ENCODE data around the gene BIN1. TPM values are rescaled to one million over a fixed set of nuclear protein-coding genes. Genes with fewer than 3 reads are reported as not detected.

BIN1 gene
- total RNA-seq, 1 experiment from 2014 or later: 76.5 TPM

DNA sequence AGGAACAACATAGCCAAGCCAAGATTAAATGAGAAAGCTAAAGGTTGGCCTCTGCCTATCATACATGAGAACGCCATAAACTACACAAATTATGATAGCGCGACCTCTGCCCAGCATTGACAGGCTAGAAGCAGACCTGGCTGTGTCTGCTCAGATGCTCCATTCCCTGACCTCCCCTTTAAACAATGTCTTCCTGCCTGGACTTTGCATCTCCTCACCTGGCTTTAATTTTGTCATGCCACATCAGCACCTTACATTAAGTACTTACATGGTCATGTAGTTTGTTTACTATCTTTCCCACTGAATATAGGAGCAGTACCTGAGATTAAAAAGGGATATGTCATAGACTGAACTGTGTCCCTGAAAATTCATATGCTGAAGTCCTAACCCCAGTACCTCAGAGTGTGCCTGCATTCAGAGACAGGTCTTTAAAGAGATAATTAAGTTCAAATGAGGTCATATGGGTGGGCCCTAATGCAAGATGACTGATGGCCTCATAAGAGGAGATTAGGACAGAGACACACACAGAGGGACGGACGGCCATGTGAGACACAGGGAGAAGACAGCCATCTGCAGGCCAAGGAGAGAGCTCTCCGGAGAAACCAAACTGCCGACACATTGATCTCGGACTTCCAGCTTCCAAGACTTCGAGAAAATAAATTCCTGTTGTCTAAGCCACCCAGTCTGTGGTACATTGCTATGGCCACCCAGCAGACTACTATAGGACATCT is 103.7 kb downstream of the BIN1 start:
- Histone ChIP-seq H3K27ac (no peak overlapping the region), H3K27me3 (replicated peaks) (no peaks in the 10 kb centered on the region), H3K4me3 (no peak overlapping the region), H3K9me3 (replicated peaks) (no peaks in the 10 kb centered on the region), H3K36me3 (no peaks in the 10 kb centered on the region), H3K4me1 (replicated peaks) (0 out of 2 replicates have a peak, but pooled peaks cover 3% of the 10 kb centered on the region)
- no peak for DNase-seq (ENCODE audit: low read depth in 1 of 2, low spot score in 2 of 2)

DNA sequence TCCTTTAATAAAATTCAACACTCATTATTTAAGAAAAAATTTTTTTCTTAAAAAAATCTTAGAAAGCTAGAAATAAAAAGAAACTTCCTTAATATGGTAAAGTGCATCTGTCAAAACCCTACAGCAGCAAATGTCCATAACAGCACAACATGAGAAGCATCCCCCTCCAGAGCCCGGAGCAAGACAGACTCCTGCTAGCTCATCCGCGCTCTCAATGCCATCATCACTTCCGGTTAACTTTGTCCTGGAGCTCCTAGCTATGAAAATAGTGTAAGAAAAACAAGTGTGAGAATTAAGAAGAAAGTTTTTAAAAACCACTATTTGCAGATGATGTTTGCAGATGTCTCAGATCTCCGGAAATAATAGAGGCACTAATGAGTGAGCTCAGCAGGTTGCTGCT is 105.2 kb downstream of the BIN1 start:
- H3K36me3 ChIP-seq: no peaks in the 10 kb centered on the region
- no peaks in the 10 kb centered on the region for H3K27me3 ChIP-seq (replicated peaks)

DNA sequence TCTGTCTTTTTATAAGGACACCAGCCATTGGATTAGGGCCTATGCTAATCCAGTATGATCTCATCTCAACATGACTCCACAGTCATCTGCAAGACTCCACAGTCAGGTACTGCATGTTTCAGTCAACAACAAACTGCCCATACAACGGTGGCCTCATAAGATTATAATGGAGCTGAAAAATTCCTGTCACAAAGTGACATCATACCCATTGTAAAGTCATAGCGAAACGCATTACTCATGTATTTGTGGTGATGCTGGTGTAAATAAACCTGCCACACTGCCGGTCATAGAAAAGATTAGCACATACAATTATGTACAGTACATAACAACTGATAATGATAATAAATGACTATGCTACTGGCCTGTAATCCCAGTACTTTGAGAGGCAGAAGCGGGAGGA is 106.0 kb downstream of the BIN1 start:
- H3K4me1 ChIP-seq (replicated peaks): 0 out of 2 replicates have a peak, but pooled peaks cover 3% of the 10 kb centered on the region
- DNase-seq (ENCODE audit: low read depth in 1 of 2, low spot score in 2 of 2): peak in 1 of 2 experiments; percentile 42
- no peaks in the 10 kb centered on the region for H3K36me3 ChIP-seq
- H3K9me3 ChIP-seq (replicated peaks): no peaks in the 10 kb centered on the region
- no peaks in the 10 kb centered on the region for H3K27me3 ChIP-seq (replicated peaks)
- no peak overlapping the region for H3K4me3 ChIP-seq
- H3K27ac ChIP-seq: no peak overlapping the region

More for the DNA sequence above, 105.2 kb downstream of the BIN1 start:
- Histone ChIP-seq H3K4me3 (no peak overlapping the region), H3K27ac (no peak overlapping the region), H3K4me1 (replicated peaks) (0 out of 2 replicates have a peak, but pooled peaks cover 3% of the 10 kb centered on the region), H3K9me3 (replicated peaks) (no peaks in the 10 kb centered on the region)
- no peak for DNase-seq (ENCODE audit: low read depth in 1 of 2, low spot score in 2 of 2)

DNA sequence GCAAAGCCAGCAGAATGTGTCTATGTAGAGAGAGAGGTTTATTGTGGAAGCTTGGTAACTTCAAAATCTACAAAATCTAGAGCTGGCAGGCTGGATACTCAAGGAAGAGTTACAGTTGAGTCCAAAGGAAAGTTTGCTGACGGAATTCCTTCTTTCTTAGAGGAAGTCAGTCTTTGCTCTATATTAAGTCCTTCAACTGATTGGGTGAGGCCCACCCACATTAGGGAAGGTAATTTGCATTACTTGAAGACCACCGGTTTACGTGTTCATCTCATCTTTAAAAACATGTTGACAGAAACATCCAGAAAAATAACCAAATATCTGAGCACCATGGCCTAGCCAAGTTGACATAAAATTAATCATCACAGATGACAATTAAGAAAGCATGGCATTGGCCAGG is 106.8 kb downstream of the BIN1 start:
- H3K36me3 ChIP-seq: no peaks in the 10 kb centered on the region
- H3K27me3 ChIP-seq (replicated peaks): no peaks in the 10 kb centered on the region
- H3K9me3 ChIP-seq (replicated peaks): no peaks in the 10 kb centered on the region
- H3K4me1 ChIP-seq (replicated peaks): 0 out of 2 replicates have a peak, but pooled peaks cover 3% of the 10 kb centered on the region
- H3K27ac ChIP-seq: no peak overlapping the region
- DNase-seq (ENCODE audit: low read depth in 1 of 2, low spot score in 2 of 2): no peak
- H3K4me3 ChIP-seq: no peak overlapping the region

GRCh38 chr2:126999106-126999756 is 107.7 kb downstream of the BIN1 start:
- Histone ChIP-seq H3K4me1 (replicated peaks) (0 out of 2 replicates have a peak, but pooled peaks cover 3% of the 10 kb centered on the region), H3K27me3 (replicated peaks) (no peaks in the 10 kb centered on the region), H3K36me3 (no peaks in the 10 kb centered on the region), H3K9me3 (replicated peaks) (no peaks in the 10 kb centered on the region), H3K4me3 (no peak overlapping the region), H3K27ac (no peak overlapping the region)
- DNase-seq (ENCODE audit: low read depth in 1 of 2, low spot score in 2 of 2): no peak

DNA sequence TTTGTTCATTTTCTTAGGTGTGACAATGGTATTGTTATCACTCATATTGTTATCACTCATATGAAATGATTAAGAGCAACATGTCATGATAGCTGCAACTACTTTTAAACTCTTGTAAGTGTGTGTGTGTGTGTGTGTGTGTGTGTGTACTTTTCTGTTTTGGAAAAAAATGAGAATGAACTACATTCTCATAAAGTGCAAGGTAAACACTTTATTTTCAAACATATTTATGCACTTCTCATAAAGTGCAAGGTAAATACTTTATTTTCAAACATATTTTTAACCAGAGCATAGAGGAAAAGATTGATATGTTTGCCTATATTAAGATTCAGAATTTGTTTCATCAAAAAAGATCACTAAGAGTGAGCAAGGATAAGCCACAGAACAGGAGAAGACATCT is 108.5 kb downstream of the BIN1 start:
- DNase-seq (ENCODE audit: low read depth in 1 of 2, low spot score in 2 of 2): no peak
- Histone ChIP-seq H3K27me3 (replicated peaks) (no peaks in the 10 kb centered on the region), H3K27ac (no peak overlapping the region), H3K36me3 (no peaks in the 10 kb centered on the region), H3K4me3 (no peak overlapping the region), H3K4me1 (replicated peaks) (0 out of 2 replicates have a peak, but pooled peaks cover 3% of the 10 kb centered on the region), H3K9me3 (replicated peaks) (no peaks in the 10 kb centered on the region)

Other genes starting within 250 kb of the BIN1 start
- not detected in 2 replicates for gene TEX51, start 208.3 kb downstream of the BIN1 start, total RNA-seq (2014; rRNA removed; shearing (Covaris generic))
- 0.63 and 2.7 TPM in 2 replicates for gene CYP27C1, start 113.1 kb upstream of the BIN1 start, total RNA-seq (2014; rRNA removed; shearing (Covaris generic))
- 42.0 and 44.7 TPM in 2 replicates for gene ERCC3, start 187.0 kb upstream of the BIN1 start, total RNA-seq (2014; rRNA removed; shearing (Covaris generic))

All from SJSA1 (cell line).